Thyroid gland (tissue), 4 donors: ENCODE results near the gene RNF145. TPM values are rescaled to one million over a fixed set of nuclear protein-coding genes. Genes with fewer than 3 reads are reported as not detected.

ENCODE experiments used
- DNase-seq, 2 donors: peaks; one replicate each; pipeline ENCODE4 v3.0.0-alpha.2; 2019
- H3K27ac ChIP-seq, 3 donors: fragments of 200-600 bp; sonication (generic); 1 replicate in 2 of 3; 2 replicates in 1 of 3; pipeline ENCODE4 v1.5.1; 2016 to 2019; ENCODE audit warnings: mild to moderate bottlenecking in 1 of 3, moderate library complexity in 1 of 3
- H3K27me3 ChIP-seq: fragments of 200-600 bp; sonication (generic); one replicate; pipeline ENCODE4 v1.5.1; 2019
- H3K36me3 ChIP-seq, 2 donors: fragments of 200-600 bp; sonication (generic); one replicate each; pipeline ENCODE4 v1.5.1; 2016 to 2019
- H3K4me1 ChIP-seq, 2 donors: fragments of 200-600 bp; sonication (generic); one replicate each; pipeline ENCODE4 v1.5.1; 2017 to 2019
- H3K4me3 ChIP-seq, 3 donors: fragments of 200-600 bp; sonication (generic); replicated peaks in 1 of 3; 1 replicate in 2 of 3; 2 replicates in 1 of 3; pipeline ENCODE4 v1.5.1; 2016; ENCODE audit warnings: mild to moderate bottlenecking in 1 of 3
- H3K9me3 ChIP-seq: fragments of 200-600 bp; sonication (generic); one replicate; pipeline ENCODE4 v1.5.1; 2017
- POLR2A ChIP-seq, 2 donors: fragments of 450-650 bp; IDR thresholded peaks; one replicate each; pipeline ENCODE4 v1.6.1; 2017; ENCODE audit warnings: antibody characterized with exemption in 2 of 2, mild to moderate bottlenecking in 2 of 2, moderate library complexity in 1 of 2
- WGBS, 2 donors: methylation state at CpG; one replicate each; pipeline ENCODE4 v1.1.5; 2017; 5-methylcytosine and 5-hydroxymethylcytosine counted together
- intact Hi-C: fragments of 100-400 bp; cut with DNase I; formaldehyde crosslinking; loops from one replicate; pipeline ENCODE4 v1.15.1; 2023
- total RNA-seq, 4 donors: library from RNA; depleted of rRNA; stranded (reverse); fragments of >200 nt; gene quantifications; one replicate each; pipeline ENCODE4 v1.2.3, GENCODE V29; 2016
- TF ChIP-seq, protein P1 (sequence below), 6 experiments: fragments of 200-600 bp in 3 of 6; fragments of 450-650 bp in 3 of 6; sonication (generic) in 3 of 6; IDR thresholded peaks; one replicate each; pipeline ENCODE4 v1.5.1; 2016 to 2019; ENCODE audit warnings: antibody characterized with exemption in 6 of 6, mild to moderate bottlenecking in 2 of 6, inconsistent platforms in 1 of 6, moderate library complexity in 1 of 6

Gene RNF145
- total RNA-seq, 4 donors from 2014 or later, result 59.5 to 88.6 (median 75.6) TPM

DNA sequence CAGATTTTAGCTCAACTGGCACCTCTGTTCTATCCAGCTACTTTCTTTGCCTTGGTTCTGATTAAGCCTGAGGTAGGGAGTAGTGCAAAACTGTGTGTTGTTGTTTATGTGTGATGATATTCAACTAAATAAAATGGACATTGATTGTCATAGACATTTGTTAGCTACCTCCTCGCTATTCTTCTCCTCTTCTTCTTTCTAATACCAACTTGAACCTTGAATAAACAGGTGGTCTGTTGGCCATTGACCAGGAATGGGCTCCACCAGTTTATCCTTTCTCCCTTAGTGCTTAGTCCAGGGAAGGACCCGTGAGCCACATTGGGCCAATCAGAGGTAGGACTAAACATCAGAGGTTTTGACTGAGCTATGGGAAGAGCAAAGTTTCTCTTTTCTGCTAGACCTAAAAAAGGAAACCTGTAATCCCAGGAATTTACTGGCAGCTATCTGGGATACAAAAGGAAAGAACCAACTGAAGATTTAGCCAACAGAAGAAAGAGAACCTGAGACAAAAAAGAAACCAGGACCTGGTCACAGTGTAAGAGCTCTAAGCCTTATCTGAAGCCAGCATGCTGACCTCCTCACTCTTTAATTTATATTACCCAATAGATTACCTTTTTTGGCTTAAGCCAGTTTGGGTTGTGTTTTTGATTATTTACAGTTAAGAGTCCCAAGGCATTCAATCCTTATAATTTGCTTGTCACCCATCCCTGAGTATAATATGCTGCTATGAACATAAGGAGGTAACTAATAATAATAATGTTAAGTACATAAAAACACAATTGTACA is 5.3 kb upstream of the RNF145 start:
- H3K9me3 ChIP-seq, result no peaks in the 10 kb centered on the region

DNA sequence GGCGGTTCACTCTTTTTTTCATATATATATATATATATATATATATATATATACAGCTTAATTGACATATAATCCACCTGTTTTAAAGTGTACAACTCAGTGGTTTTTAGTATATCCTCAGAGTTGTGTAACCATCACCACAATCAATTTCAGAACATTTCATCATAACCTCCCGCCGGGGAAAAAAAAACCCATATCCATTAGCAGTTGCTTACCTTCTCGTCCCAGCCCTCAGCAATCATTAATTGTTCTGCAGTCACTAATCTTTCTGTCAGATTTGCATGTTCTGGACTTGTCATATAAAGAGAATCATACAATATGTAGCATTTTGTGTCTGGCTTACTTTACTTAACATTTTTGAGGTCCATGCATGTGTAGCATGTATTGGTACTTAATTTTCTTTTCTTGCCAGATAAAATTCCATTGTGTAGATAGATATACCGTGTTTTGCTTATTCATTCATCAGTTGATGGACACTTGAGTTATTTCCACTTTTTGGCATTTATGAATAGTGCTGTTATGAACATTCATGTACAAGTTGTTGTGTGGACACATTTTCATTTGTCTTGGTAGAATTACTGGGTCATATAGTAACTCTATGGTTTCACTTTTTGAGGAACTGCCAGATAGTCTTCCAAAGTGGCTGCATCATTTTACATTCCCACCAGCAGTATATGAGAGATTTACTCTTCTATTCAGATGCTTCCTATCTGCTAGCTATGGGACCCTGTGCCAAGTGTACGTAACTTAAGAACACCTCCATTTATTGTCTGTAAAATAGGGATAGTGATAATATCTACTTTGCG is 3.5 kb upstream of the RNF145 start:
- Histone ChIP-seq H3K4me1 (peaks cover 6 to 15% of the 10 kb centered on the region in 2 donors), H3K36me3 (no peaks in the 10 kb centered on the region), H3K4me3 (no peak overlapping the region), H3K27me3 (no peaks in the 10 kb centered on the region), H3K9me3 (no peaks in the 10 kb centered on the region), H3K27ac (no peak overlapping the region)
- TF ChIP-seq POLR2A (IDR thresholded peaks at IDR 0.05), result no peak
- TF ChIP-seq, protein P1, sequence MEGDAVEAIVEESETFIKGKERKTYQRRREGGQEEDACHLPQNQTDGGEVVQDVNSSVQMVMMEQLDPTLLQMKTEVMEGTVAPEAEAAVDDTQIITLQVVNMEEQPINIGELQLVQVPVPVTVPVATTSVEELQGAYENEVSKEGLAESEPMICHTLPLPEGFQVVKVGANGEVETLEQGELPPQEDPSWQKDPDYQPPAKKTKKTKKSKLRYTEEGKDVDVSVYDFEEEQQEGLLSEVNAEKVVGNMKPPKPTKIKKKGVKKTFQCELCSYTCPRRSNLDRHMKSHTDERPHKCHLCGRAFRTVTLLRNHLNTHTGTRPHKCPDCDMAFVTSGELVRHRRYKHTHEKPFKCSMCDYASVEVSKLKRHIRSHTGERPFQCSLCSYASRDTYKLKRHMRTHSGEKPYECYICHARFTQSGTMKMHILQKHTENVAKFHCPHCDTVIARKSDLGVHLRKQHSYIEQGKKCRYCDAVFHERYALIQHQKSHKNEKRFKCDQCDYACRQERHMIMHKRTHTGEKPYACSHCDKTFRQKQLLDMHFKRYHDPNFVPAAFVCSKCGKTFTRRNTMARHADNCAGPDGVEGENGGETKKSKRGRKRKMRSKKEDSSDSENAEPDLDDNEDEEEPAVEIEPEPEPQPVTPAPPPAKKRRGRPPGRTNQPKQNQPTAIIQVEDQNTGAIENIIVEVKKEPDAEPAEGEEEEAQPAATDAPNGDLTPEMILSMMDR (IDR thresholded peaks at IDR 0.05), result no peak
- intact Hi-C loops, result no loop called here
- DNase-seq, result no peak
- WGBS, 2 donors, result 92 to 94% methylated on average over 7 of the region's 7 CpGs

More for the DNA sequence above, 5.3 kb upstream of the RNF145 start:
- no peak for DNase-seq
- Histone ChIP-seq H3K4me3 (no peak overlapping the region), H3K27ac (no peak overlapping the region), H3K4me1 (peaks cover 6 to 15% of the 10 kb centered on the region in 2 donors), H3K36me3 (no peaks in the 10 kb centered on the region), H3K27me3 (no peaks in the 10 kb centered on the region)
- intact Hi-C loops, result no loop called here
- no peak for TF ChIP-seq POLR2A (IDR thresholded peaks at IDR 0.05)
- TF ChIP-seq, protein P1 (IDR thresholded peaks at IDR 0.05), result no peak
- 85 to 88% methylated on average over 2 of the region's 2 CpGs for WGBS, 2 donors

DNA sequence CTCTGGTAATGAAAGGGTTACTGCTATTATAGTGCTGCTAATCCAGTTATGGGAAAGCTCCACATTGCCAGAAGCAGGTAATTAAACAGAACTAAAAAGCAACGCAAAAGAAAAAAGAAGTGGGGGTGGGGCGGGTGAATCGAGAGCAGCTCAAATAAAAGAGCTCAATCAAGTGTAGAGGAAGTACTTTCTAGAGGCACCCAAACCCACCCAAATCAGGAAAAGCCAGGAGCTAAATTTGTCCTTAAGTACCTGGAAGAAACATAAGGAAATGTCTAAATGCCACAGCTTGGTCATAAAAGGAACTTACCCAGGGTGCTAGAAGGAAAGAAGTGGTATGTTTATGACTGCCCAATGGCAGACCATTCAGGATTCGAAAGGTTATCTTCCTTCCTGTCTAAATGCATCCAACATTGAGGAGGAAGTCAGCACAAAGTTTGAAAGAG is 2.4 kb upstream of the RNF145 start:
- 19 to 22% methylated on average over 4 of the region's 4 CpGs for WGBS, 2 donors
- no peaks in the 10 kb centered on the region for H3K36me3 ChIP-seq
- no peak overlapping the region for H3K4me3 ChIP-seq
- TF ChIP-seq POLR2A (IDR thresholded peaks at IDR 0.05), result no peak
- TF ChIP-seq, protein P1 (IDR thresholded peaks at IDR 0.05), result no peak
- no peaks in the 10 kb centered on the region for H3K27me3 ChIP-seq
- peak; percentile 30 to 39 for DNase-seq
- H3K9me3 ChIP-seq, result no peaks in the 10 kb centered on the region
- intact Hi-C loops, result no loop called here
- H3K4me1 ChIP-seq, result peaks cover 7 to 15% of the 10 kb centered on the region in 2 donors
- H3K27ac ChIP-seq, result peak overlapping the region in 1 of 3 donors; percentile 20

DNA sequence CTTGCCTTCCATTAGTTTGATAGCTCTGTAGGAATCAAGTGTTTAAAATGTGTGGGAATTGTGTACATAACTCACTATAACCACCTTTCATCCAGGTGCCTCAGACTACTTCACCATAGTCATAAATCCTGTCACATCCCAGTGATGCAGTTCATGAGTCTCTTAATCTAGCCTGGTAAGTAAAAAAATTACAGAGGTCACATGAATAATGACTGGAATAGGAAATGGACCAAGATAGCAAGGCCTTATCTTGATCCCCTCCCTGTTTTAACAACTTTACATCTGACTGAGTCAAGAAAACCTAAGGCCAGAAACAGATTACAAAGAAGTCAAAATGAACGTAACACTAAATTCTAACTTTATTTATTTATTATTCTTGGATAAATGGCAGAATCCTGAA is 1.5 kb upstream of the RNF145 start:
- WGBS, 2 donors, result 89 to 94% methylated on average over 1 of the region's 1 CpG
- no peak overlapping the region for H3K27ac ChIP-seq
- H3K4me3 ChIP-seq, result no peak overlapping the region
- no peaks in the 10 kb centered on the region for H3K36me3 ChIP-seq
- DNase-seq, result no peak
- intact Hi-C loops, result no loop called here
- peaks cover 15% of the 10 kb centered on the region in 2 donors for H3K4me1 ChIP-seq
- TF ChIP-seq, protein P1 (IDR thresholded peaks at IDR 0.05), result no peak
- TF ChIP-seq POLR2A (IDR thresholded peaks at IDR 0.05), result no peak
- H3K9me3 ChIP-seq, result no peaks in the 10 kb centered on the region
- H3K27me3 ChIP-seq, result no peaks in the 10 kb centered on the region
